Measurements from ENCODE around the gene SNIP1. TPM values are rescaled to one million over a fixed set of nuclear protein-coding genes. Genes with fewer than 3 reads are reported as not detected.
"Not testable (repeated sequence)": the region's sequence is repeated elsewhere in the genome, so short reads cannot be mapped to it uniquely, and the experiment has no call there.

SNIP1 gene
- total RNA-seq, 1 donor = 14.1 TPM

DNA sequence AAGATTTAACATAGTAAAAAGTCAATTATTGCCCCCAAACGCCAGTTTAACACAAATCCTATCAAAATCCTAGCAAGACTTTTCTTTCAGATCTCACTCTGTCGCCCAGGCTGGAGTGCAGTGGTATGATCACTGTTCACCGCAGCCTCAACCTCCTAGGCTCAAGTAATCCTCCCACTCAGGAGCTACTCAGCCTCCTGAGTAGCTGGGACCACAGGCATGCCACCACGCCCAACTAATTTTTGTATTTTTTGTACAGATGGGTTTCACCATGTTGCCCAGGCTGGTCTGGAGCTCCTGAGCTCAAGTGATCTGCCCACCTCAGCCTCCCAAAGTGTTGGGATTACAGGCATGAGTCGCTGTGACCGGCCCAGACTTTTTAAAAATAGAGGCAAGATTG lies 4.8 kb downstream of the SNIP1 start:
- H2AFZ ChIP-seq (ENCODE audit: low read length) = no peak overlapping the region
- DNase-seq (ENCODE audit: insufficient read length, low spot score, missing footprints) = no peak
- no peak overlapping the region for H3K4me3 ChIP-seq (ENCODE audit: insufficient read depth, low read length)
- H3K27ac ChIP-seq (ENCODE audit: low read depth, low read length) = peak overlapping the region; percentile 35
- no peaks in the 10 kb centered on the region for H3K27me3 ChIP-seq (ENCODE audit: insufficient read depth, low read length)
- peaks cover 18% of the 10 kb centered on the region for H4K20me1 ChIP-seq (ENCODE audit: insufficient read depth, low read length)
- H3K79me2 ChIP-seq (ENCODE audit: insufficient read depth, low read length) = peaks cover 62% of the 10 kb centered on the region
- TF ChIP-seq, protein P1, sequence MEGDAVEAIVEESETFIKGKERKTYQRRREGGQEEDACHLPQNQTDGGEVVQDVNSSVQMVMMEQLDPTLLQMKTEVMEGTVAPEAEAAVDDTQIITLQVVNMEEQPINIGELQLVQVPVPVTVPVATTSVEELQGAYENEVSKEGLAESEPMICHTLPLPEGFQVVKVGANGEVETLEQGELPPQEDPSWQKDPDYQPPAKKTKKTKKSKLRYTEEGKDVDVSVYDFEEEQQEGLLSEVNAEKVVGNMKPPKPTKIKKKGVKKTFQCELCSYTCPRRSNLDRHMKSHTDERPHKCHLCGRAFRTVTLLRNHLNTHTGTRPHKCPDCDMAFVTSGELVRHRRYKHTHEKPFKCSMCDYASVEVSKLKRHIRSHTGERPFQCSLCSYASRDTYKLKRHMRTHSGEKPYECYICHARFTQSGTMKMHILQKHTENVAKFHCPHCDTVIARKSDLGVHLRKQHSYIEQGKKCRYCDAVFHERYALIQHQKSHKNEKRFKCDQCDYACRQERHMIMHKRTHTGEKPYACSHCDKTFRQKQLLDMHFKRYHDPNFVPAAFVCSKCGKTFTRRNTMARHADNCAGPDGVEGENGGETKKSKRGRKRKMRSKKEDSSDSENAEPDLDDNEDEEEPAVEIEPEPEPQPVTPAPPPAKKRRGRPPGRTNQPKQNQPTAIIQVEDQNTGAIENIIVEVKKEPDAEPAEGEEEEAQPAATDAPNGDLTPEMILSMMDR (IDR thresholded peaks at IDR 0.05; ENCODE audit: extremely low read depth, low read depth, low read length) = no peak
- H3K9me3 ChIP-seq (ENCODE audit: low read depth, low read length) = no peaks in the 10 kb centered on the region
- peaks cover 24% of the 10 kb centered on the region for H3K36me3 ChIP-seq (ENCODE audit: insufficient read depth, low read length)
- H3K4me2 ChIP-seq (ENCODE audit: insufficient read depth, low read length) = no peak overlapping the region
- H3K4me1 ChIP-seq (ENCODE audit: insufficient read depth, low read length) = peaks cover 24% of the 10 kb centered on the region

DNA sequence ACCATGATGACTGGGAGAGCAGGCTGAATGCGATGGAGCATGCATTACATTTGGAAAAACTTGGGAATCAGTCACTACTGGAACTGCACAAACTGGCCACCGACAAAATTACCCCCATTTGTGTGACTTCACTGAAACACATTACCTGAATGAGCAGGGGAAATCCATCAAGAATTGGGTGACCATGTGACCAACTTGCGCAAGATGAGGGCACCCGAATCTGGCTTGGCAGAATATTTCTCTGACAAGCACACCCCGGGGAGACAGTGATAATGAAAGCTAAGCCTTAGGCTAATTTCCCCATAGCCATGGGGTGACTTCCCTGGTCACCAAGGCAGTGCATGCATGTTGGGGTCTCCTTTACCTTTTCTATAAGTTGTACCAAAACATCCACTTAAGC lies 9.1 kb downstream of the SNIP1 start:
- Histone ChIP-seq H3K4me3 (ENCODE audit: insufficient read depth, low read length) (no peak overlapping the region), H3K36me3 (ENCODE audit: insufficient read depth, low read length) (peaks cover 38% of the 10 kb centered on the region)

GRCh38 chr1:37544530-37544929 lies 9.6 kb downstream of the SNIP1 start:
- H3K4me1 ChIP-seq (ENCODE audit: insufficient read depth, low read length) = peaks cover 5% of the 10 kb centered on the region
- H3K36me3 ChIP-seq (ENCODE audit: insufficient read depth, low read length) = peaks cover 43% of the 10 kb centered on the region
- H3K4me3 ChIP-seq (ENCODE audit: insufficient read depth, low read length) = no peak overlapping the region
- H3K27me3 ChIP-seq (ENCODE audit: insufficient read depth, low read length) = no peaks in the 10 kb centered on the region
- no peak for DNase-seq (ENCODE audit: insufficient read length, low spot score, missing footprints)
- H4K20me1 ChIP-seq (ENCODE audit: insufficient read depth, low read length) = peaks cover 5% of the 10 kb centered on the region
- TF ChIP-seq, protein P1 (IDR thresholded peaks at IDR 0.05; ENCODE audit: extremely low read depth, low read depth, low read length) = no peak
- no peak overlapping the region for H3K4me2 ChIP-seq (ENCODE audit: insufficient read depth, low read length)
- peaks cover 22% of the 10 kb centered on the region for H3K79me2 ChIP-seq (ENCODE audit: insufficient read depth, low read length)
- no peaks in the 10 kb centered on the region for H3K9me3 ChIP-seq (ENCODE audit: low read depth, low read length)
- H2AFZ ChIP-seq (ENCODE audit: low read length) = no peak overlapping the region
- no peak overlapping the region for H3K27ac ChIP-seq (ENCODE audit: low read depth, low read length)

More for the DNA sequence above, 9.1 kb downstream of the SNIP1 start:
- Histone ChIP-seq H3K27ac (ENCODE audit: low read depth, low read length) (no peak overlapping the region), H3K79me2 (ENCODE audit: insufficient read depth, low read length) (peaks cover 27% of the 10 kb centered on the region), H3K27me3 (ENCODE audit: insufficient read depth, low read length) (no peaks in the 10 kb centered on the region), H4K20me1 (ENCODE audit: insufficient read depth, low read length) (peaks cover 6% of the 10 kb centered on the region), H3K9me3 (ENCODE audit: low read depth, low read length) (no peaks in the 10 kb centered on the region), H3K4me1 (ENCODE audit: insufficient read depth, low read length) (peaks cover 10% of the 10 kb centered on the region), H2AFZ (ENCODE audit: low read length) (no peak overlapping the region), H3K4me2 (ENCODE audit: insufficient read depth, low read length) (no peak overlapping the region)
- DNase-seq (ENCODE audit: insufficient read length, low spot score, missing footprints) = no peak
- TF ChIP-seq, protein P1 (IDR thresholded peaks at IDR 0.05; ENCODE audit: extremely low read depth, low read depth, low read length) = no peak

- Histone ChIP-seq H3K27ac (ENCODE audit: low read depth, low read length) (no peak overlapping the region), H3K4me3 (ENCODE audit: insufficient read depth, low read length) (no peak overlapping the region), H3K4me2 (ENCODE audit: insufficient read depth, low read length) (no peak overlapping the region), H4K20me1 (ENCODE audit: insufficient read depth, low read length) (no peaks in the 10 kb centered on the region), H3K36me3 (ENCODE audit: insufficient read depth, low read length) (peaks cover 45% of the 10 kb centered on the region), H3K79me2 (ENCODE audit: insufficient read depth, low read length) (peaks cover 11% of the 10 kb centered on the region), H3K27me3 (ENCODE audit: insufficient read depth, low read length) (no peaks in the 10 kb centered on the region), H3K9me3 (ENCODE audit: low read depth, low read length) (no peaks in the 10 kb centered on the region), H2AFZ (ENCODE audit: low read length) (no peak overlapping the region), H3K4me1 (ENCODE audit: insufficient read depth, low read length) (no peaks in the 10 kb centered on the region)
- no peak for DNase-seq (ENCODE audit: insufficient read length, low spot score, missing footprints)
- TF ChIP-seq, protein P1 (IDR thresholded peaks at IDR 0.05; ENCODE audit: extremely low read depth, low read depth, low read length) = no peak
Observed at GRCh38 chr1:37540036-37540785, 13.9 kb downstream of the SNIP1 start.

DNA sequence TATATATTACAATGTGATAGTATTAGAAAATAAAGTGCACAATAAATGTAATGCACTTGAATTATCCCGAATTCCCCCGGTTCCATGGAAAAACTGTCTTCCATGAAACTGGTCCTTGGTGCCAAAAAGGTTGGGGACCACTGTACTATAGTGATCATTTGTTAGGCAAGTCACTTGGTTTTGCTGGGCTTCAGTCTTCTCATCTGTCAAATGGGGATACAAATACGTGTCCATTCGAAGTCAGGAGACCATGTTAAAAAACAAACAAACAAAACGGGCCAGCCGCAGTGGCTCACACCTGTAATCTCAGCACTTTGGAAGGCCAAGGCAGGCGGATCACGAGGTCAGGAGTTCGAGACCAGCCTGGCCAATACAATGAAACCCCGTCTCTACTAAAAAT lies 14.9 kb downstream of the SNIP1 start:
- H3K27me3 ChIP-seq (ENCODE audit: insufficient read depth, low read length); H3K4me3 ChIP-seq (ENCODE audit: insufficient read depth, low read length); H3K9me3 ChIP-seq (ENCODE audit: low read depth, low read length); H3K4me2 ChIP-seq (ENCODE audit: insufficient read depth, low read length); H3K79me2 ChIP-seq (ENCODE audit: insufficient read depth, low read length); DNase-seq (ENCODE audit: insufficient read length, low spot score, missing footprints); H4K20me1 ChIP-seq (ENCODE audit: insufficient read depth, low read length); H3K27ac ChIP-seq (ENCODE audit: low read depth, low read length); H2AFZ ChIP-seq (ENCODE audit: low read length); H3K4me1 ChIP-seq (ENCODE audit: insufficient read depth, low read length): not testable (repeated sequence)
- peaks cover 45% of the 10 kb centered on the region for H3K36me3 ChIP-seq (ENCODE audit: insufficient read depth, low read length)
